Esophagus squamous epithelium (tissue), 4 donors: ENCODE measurements around the gene RNASE9.

Experiments
- CTCF ChIP-seq, 6 experiments: fragments of 450-650 bp in 4 of 6; fragments of 200-600 bp in 2 of 6; sonication (generic) in 2 of 6; IDR thresholded peaks; one replicate each; pipeline ENCODE4 v1.5.1; 2016 to 2019; ENCODE audit warnings: antibody characterized with exemption in 6 of 6, mild to moderate bottlenecking in 4 of 6, moderate library complexity in 4 of 6
- POLR2A ChIP-seq, 4 donors: fragments of 450-650 bp; IDR thresholded peaks; one replicate each; pipeline ENCODE4 v1.6.1; 2017; ENCODE audit warnings: antibody characterized with exemption in 4 of 4, mild to moderate bottlenecking in 4 of 4, moderate library complexity in 3 of 4

- TF ChIP-seq CTCF (IDR thresholded peaks at IDR 0.05) (no peak), POLR2A (IDR thresholded peaks at IDR 0.05) (no peak)
Measured at GRCh38 chr14:20553024-20553423, 7.8 kb downstream of the RNASE9 start.
